DOHH2 (cell line): Measurements from ENCODE around the gene NMS.

Experiments used
- H3F3A ChIP-seq: fragments of 200-600 bp; sonication (generic), shearing (Covaris generic); 2 replicates; pipeline ENCODE4 v1.6.0; 2016; ENCODE audit warnings: antibody characterized with exemption, mild to moderate bottlenecking; ENCODE audit not compliant: control insufficient read depth, insufficient read depth
- H3K27ac ChIP-seq: fragments of 200-600 bp; sonication (generic); 2 replicates; pipeline ENCODE4 v1.5.1; 2014; ENCODE audit warnings: low read depth, mild to moderate bottlenecking, low read length, moderate library complexity
- H3K27me3 ChIP-seq: fragments of 200-600 bp; sonication (generic); 2 replicates; pipeline ENCODE4 v1.6.1; 2014; ENCODE audit warnings: mild to moderate bottlenecking, low read length, mixed read lengths; ENCODE audit not compliant: control insufficient read depth
- H3K36me3 ChIP-seq: fragments of 200-600 bp; sonication (generic); 2 replicates; pipeline ENCODE4 v1.6.1; 2014; ENCODE audit warnings: mild to moderate bottlenecking, low read length, moderate library complexity, mixed read lengths; ENCODE audit not compliant: control insufficient read depth
- H3K4me1 ChIP-seq: fragments of 200-600 bp; sonication (generic); 2 replicates; pipeline ENCODE4 v1.6.1; 2014; ENCODE audit warnings: mild to moderate bottlenecking, low read length, mixed read lengths; ENCODE audit not compliant: control insufficient read depth
- H3K4me2 ChIP-seq: fragments of 200-600 bp; sonication (generic); 2 replicates; pipeline ENCODE4 v1.6.0; 2014; ENCODE audit warnings: mild to moderate bottlenecking, low read length, moderate library complexity
- H3K4me3 ChIP-seq: fragments of 200-600 bp; sonication (generic); 2 replicates; pipeline ENCODE4 v1.5.1; 2014; ENCODE audit warnings: mild to moderate bottlenecking, low read length, mixed read lengths
- H3K79me2 ChIP-seq: fragments of 200-600 bp; sonication (generic); 2 replicates; pipeline ENCODE4 v1.6.1; 2014; ENCODE audit warnings: mild to moderate bottlenecking, low read length, mixed read lengths; ENCODE audit not compliant: control insufficient read depth
- H3K9me2 ChIP-seq: fragments of 200-600 bp; sonication (generic); replicated peaks from 2 replicates; pipeline ENCODE4 v1.6.1; 2014; ENCODE audit warnings: mild to moderate bottlenecking, low read length, mixed read lengths; ENCODE audit not compliant: control insufficient read depth
- H3K9me3 ChIP-seq: fragments of 200-600 bp; sonication (generic); 2 replicates; pipeline ENCODE4 v1.6.1; 2014; ENCODE audit warnings: antibody characterized with exemption, low read length, mixed read lengths; ENCODE audit not compliant: control insufficient read depth, insufficient read depth
- H4K20me1 ChIP-seq: fragments of 200-600 bp; sonication (generic); 2 replicates; pipeline ENCODE4 v1.6.0; 2014; ENCODE audit warnings: low read depth, mild to moderate bottlenecking, antibody characterized with exemption, low read length, moderate library complexity; ENCODE audit not compliant: control insufficient read depth, insufficient read depth
- CTCF ChIP-seq: fragments of 200-600 bp; sonication (generic); IDR thresholded peaks from one replicate; pipeline ENCODE4 v1.5.1; 2014; ENCODE audit warnings: antibody characterized with exemption, mild to moderate bottlenecking, low read depth, low read length; ENCODE audit not compliant: poor library complexity, severe bottlenecking
- EZH2phosphoT487 ChIP-seq: fragments of 200-600 bp; sonication (generic); IDR thresholded peaks from 2 replicates; pipeline ENCODE4 v1.6.1; 2017; ENCODE audit warnings: borderline replicate concordance, mild to moderate bottlenecking, antibody characterized with exemption, low read length, moderate library complexity, mixed read lengths

Gene NMS

GRCh38 chr2:100520224-100520623 is 49.9 kb downstream of the NMS start:
- H3F3A ChIP-seq: no peaks in the 10 kb centered on the region
- TF ChIP-seq EZH2phosphoT487 (no peak), CTCF (no peak)
- H3K27ac ChIP-seq: no peak overlapping the region
- H3K4me3 ChIP-seq: no peak overlapping the region
- H3K27me3 ChIP-seq: peaks cover 3% of the 10 kb centered on the region; the same call in 1 of the 2 replicates
- no peaks in the 10 kb centered on the region for H4K20me1 ChIP-seq
- no peaks in the 10 kb centered on the region for H3K4me1 ChIP-seq
- H3K9me3 ChIP-seq: no peaks in the 10 kb centered on the region
- no peaks in the 10 kb centered on the region for H3K9me2 ChIP-seq
- H3K79me2 ChIP-seq: no peaks in the 10 kb centered on the region
- H3K4me2 ChIP-seq: no peak overlapping the region
- H3K36me3 ChIP-seq: no peaks in the 10 kb centered on the region

- Histone ChIP-seq H3K36me3 (no peaks in the 10 kb centered on the region), H3K9me3 (no peaks in the 10 kb centered on the region), H3K4me1 (no peaks in the 10 kb centered on the region), H3K27me3 (no peaks in the 10 kb centered on the region; the same call in none of the 2 replicates), H3F3A (no peaks in the 10 kb centered on the region), H3K4me3 (no peak overlapping the region), H3K9me2 (no peaks in the 10 kb centered on the region), H3K79me2 (no peaks in the 10 kb centered on the region), H3K4me2 (no peak overlapping the region), H3K27ac (no peak overlapping the region), H4K20me1 (no peaks in the 10 kb centered on the region)
- no peak for TF ChIP-seq EZH2phosphoT487
- no peak for TF ChIP-seq CTCF
Measured at GRCh38 chr2:100522430-100522829, 52.1 kb downstream of the NMS start.

GRCh38 chr2:100524331-100524730 is 54.0 kb downstream of the NMS start:
- H3K4me3 ChIP-seq: no peak overlapping the region
- no peaks in the 10 kb centered on the region for H3F3A ChIP-seq
- no peaks in the 10 kb centered on the region for H3K9me2 ChIP-seq
- no peaks in the 10 kb centered on the region for H3K79me2 ChIP-seq
- H3K27me3 ChIP-seq: no peaks in the 10 kb centered on the region; the same call in 1 of the 2 replicates
- no peak overlapping the region for H3K4me2 ChIP-seq
- H3K4me1 ChIP-seq: no peaks in the 10 kb centered on the region
- H4K20me1 ChIP-seq: no peaks in the 10 kb centered on the region
- H3K36me3 ChIP-seq: no peaks in the 10 kb centered on the region
- no peaks in the 10 kb centered on the region for H3K9me3 ChIP-seq
- H3K27ac ChIP-seq: no peak overlapping the region
- no peak for TF ChIP-seq EZH2phosphoT487
- no peak for TF ChIP-seq CTCF
